ENCODE results near the gene VEGFA.

Gene VEGFA

DNA sequence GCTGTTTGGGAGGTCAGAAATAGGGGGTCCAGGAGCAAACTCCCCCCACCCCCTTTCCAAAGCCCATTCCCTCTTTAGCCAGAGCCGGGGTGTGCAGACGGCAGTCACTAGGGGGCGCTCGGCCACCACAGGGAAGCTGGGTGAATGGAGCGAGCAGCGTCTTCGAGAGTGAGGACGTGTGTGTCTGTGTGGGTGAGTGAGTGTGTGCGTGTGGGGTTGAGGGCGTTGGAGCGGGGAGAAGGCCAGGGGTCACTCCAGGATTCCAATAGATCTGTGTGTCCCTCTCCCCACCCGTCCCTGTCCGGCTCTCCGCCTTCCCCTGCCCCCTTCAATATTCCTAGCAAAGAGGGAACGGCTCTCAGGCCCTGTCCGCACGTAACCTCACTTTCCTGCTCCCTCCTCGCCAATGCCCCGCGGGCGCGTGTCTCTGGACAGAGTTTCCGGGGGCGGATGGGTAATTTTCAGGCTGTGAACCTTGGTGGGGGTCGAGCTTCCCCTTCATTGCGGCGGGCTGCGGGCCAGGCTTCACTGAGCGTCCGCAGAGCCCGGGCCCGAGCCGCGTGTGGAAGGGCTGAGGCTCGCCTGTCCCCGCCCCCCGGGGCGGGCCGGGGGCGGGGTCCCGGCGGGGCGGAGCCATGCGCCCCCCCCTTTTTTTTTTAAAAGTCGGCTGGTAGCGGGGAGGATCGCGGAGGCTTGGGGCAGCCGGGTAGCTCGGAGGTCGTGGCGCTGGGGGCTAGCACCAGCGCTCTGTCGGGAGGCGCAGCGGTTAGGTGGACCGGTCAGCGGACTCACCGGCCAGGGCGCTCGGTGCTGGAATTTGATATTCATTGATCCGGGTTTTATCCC lies at the start of gene VEGFA:
Gene VEGFA (plus strand): TSS at position 686 of the 846 bp plus-strand sequence.
- peak; percentile 84 for DNase-seq (ENCODE audit: low read depth)

DNA sequence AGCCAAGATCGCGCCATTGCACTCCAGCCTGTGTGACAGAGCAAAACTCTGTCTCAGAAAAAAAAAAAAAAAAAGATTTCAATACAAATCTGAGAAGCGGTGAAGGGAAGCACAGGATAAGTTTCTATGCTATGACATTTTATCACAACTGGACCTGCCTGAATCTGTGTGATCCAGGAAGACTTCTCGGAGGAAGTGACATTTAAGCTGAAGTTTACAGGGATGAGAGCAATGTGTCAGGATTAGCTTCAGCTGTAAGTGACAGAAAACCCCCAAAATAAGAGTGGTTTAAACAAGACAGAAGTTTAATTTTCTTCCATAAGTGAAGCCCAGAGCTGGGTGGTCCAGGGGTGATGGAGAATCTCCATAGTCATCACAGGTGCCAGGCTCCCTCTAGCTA lies 49.0 kb upstream of the VEGFA start:
- no peak for DNase-seq (ENCODE audit: low read depth)

DNA sequence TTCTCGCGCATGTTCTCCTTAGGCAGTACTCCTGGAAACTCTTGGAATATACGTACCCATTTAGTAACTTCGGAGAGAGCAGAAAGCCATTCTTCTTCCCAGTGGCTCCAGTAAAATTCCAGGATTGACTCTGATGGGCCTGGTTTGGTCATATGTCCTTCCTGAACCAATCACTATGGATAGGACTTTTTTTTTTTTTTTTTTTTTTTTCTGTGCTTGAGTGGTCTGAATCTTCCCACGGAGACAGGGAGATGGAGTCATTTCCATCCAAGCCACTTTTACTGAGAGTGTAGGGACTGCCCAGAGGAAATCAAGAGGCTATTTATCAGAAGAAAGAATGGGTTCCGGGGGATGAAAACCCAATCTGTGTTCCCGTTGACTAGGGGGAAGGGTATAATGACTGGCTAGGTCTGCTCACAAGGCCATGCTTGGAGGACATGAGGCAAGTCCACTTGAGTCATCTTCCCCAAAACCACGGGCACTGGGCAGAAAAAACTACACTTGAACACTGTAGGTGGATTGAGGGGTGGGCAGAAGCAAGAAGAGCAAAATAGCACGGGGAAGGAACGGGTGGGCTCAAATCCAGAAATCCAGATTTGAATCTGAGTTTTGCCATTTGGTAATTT lies 47.0 kb upstream of the VEGFA start:
- no peak for DNase-seq (ENCODE audit: low read depth)

DNA sequence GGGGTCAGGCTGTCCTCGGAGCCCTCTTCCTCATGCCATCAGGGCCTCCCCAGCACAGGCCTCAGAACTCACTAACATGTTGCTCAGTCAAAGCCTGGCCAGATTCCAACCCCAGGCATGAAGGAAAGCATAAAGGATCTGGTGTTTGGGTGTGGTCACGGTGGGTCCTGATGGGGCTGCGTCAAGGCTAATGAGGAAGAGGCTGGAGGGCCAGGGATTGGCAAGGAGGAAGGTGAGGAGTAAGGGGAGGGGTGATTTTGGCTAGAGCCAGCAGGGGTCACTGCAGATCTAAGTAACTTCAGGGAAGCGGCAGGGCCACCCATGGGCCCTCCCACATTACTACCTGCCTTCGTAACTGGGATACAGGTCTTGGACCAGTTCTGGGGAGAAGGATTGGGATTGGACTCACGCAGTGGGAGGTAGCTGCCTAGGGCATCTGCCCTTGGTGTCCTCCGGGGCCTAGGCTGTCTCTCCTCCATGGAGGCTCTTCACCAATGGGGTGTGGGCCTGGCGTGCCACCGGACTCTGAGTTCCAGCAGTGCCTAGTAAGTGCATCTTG lies 46.2 kb upstream of the VEGFA start:
- DNase-seq (ENCODE audit: low read depth): peak; percentile 52

DNA sequence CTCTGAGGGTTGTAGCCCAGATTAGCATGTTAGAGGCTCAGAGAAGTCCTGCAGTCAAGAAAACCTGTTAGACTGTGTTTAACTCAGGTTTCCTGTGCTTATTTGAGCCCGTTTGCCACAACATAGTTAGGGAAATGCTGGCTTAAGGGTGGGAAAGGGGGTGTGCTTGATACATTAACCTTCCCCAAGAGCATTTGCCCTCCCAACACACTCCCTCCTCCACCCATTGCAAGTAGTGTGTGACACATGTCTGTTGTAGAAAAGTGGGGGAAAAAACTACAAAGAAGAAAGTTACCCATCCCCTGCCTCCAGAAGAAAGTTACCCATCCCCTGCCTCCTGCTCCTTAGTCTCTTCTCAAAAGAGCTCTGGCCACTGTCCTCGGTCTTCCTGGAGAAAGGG lies 45.7 kb upstream of the VEGFA start:
- DNase-seq (ENCODE audit: low read depth): no peak

DNA sequence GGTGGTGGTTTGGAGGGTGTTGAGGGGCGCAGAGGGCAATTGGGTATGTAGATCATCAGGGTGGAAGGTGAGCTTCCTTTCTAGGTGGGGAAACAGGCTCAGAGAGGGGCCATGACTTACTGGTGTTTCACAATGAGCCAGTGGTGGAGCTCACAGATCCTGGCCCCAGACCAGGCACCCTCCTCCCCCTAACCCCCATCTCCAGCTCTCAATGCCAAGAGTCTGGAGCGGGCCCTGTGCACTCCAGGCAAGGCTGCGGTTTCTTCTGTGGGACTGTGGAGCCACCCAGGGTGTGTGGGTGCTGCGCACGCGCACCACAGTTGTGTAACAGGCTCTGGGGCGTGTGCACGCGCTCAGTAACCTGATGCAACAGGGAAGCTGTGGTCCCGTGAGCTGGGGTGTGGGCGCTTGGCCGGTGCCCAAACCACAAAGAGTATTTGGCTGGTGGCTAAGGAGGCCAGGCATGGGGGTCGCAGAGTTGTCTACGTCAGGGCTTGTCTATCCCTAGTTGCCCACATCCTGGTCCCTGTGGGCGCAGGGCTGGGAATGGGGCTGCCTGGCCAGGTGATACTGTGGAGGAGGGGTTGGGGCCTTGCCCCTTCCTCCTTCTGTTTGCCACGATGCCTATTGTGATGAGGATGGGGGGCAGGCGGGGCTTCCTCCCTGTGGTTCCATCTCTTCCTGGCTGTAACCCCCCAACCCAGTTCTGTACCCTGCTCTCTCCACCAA lies 44.9 kb upstream of the VEGFA start:
- DNase-seq (ENCODE audit: low read depth): peak; percentile 74

DNA sequence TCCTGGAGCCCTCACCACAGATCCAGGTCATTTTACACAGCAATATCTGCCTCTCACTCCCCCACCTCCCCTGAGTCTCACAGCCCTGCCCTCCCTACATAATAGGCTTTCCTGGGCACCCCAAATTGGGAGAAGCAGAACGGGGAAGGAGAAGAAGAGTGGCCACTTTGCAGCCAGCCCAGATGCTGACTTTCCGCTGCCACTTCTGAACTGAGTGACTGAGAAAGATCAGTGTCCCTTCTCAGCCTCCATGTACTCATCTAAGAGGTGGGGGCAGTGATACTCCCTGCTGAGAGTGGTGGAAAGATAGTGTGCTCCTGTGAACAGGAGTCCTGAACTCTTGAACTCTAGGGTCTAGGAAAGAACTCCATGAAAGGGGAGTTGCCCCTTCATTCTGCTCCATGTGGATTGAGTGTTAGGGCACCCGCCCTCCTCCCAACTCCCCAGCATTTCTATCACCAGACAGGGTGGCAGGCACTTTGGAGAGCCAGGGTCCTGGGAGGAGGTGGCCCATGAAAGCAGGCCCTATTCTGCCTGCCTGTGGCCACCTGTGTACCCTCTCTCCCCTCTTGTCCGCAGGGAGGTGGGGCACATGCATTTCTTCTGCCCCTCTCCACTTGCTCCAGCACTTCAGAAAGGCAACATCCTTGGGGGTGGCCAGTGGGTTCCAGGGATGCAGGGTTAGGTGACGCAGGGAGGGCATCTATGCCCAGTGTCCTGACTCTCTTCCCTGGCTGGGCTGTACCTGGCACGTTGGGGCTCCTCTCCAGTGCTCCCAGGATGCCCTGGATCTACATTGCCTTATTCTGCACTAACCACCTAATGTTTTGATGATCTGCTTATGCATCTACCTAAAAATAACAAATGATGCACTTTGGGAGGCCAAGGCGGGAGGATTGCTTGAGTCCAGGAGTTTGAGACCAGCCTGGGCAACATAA lies 44.1 kb upstream of the VEGFA start:
- DNase-seq (ENCODE audit: low read depth): no peak

DNA sequence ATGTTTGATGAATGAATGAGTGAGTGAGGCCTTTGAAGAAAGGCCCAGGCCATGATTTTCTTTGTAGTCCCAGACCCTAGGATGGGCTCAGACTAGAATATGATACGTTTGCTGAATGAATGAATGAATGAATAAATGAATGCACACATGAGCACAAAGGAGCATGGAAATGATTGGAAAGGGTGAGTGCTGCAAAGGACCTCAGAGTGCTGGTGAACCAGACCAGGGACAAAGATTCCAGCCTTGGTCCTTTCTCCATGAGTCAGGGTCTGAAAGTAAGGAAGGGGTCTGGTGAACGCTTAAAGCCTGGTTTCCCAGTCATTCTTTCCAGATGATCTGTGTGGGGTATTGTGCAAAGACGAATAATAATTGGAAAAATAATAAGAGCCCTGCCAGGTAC lies 42.4 kb upstream of the VEGFA start:
- no peak for DNase-seq (ENCODE audit: low read depth)

DNA sequence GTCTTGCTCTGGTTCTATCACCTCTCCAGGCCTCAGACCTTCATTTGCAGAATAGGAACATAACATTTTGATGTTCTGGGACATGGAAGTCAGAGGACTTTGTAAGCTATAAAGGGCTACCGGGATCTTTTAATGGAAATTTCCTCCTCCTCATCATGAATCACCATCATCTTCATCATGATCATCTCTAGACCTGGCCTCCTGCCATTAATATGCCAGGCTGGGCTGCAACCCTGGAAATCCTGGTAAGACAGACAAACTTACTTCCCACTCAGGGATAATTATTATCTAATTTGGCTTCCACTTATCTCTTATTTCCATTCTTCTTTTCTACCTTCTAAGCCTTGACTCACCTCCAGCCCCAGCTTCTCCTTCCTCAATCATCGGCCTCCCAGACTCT lies 41.4 kb upstream of the VEGFA start:
- DNase-seq (ENCODE audit: low read depth): no peak

DNA sequence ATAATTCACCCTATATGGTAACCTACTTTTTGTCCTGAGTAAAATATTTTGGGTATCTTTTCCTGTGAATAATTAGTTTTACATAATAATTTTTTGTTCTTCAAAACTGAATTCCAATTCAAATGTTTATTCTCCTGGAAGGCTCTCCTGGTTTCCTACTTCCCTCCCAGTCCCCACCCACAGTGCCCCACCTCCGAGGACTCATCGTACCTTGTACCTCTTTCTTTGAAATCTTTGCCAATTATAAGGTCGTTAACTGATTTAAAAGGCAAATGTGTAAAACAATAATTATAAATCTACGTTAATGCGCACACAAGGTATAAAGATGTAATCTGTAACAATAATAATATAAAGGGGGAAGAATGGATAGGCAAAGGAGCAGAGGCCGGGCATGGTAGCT lies 40.5 kb upstream of the VEGFA start:
- DNase-seq (ENCODE audit: low read depth): no peak

DNA sequence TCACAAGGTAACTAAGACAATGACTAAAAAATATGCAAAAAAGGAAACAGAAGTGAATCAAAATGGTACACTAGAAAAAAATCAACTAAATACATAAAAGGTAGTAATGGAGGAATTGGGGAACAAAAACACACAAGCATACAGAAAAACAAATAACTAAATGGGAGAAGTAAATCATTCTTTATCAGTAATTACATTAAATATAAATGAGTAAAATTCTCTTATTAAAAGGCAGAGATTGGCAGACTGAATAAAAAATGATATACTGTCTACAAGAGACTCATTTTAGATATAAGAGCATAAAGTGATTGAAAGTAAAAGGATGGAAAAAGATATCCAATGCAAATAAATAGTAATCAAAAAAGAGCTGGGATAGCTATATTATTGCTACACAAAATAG lies 39.4 kb upstream of the VEGFA start:
- DNase-seq (ENCODE audit: low read depth): no peak

DNA sequence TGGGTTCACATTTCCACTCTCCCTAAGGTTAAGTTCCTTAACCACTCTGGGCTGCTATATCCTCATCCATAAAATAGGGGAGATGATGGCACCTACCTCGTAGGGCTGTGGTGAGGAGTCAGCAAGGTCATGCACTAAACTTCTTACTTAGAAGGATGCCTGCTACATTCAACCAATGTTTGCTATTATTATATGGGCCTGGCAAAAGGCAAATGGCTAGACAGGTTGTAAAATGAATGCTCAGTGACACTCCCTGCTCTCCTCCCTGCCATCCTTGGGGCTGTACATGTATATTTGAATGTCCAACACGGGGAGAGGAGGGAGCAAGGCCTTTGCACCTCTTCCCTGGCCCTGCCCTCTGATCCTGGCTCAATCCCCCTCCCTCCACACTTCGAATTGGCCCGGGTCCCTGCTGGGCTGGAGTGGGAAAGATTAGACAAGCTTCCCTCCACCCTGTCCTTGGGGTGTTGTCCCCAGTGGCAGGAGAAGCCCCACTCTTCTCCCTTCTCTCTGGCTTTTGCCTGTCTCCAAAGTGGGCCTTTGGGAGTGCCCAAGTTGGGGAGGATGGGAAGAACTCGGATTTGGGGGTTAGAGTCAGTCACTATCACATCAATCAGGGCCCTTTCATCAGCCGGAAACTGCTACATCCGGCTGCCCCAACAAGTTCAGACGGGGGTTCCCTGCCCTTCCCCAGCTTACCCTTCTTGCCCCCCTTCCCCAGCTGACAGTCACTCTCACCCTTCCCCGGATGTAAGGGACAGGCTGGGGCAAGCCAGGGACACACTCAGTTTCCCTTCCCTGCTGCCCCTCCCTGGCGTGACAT lies 36.3 kb upstream of the VEGFA start:
- DNase-seq (ENCODE audit: low read depth): peak; percentile 34

DNA sequence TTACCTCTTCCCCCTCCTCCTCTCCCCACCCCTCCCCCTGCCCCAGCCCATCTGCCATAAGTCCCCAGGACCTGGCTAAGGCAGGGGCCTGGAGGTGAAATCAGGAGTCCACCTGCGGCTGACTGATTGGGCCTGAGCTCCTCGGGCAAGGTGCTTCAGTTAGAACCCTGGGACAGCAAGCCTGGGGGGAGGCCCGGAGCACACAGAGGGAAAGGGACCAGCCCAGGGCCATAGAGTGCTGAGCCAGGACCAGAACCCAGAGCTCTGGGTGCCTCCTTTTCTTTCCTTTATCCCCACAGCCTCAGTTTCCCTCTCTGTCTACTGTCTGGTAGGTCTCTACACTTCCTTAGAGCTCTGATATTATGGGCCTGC lies 35.7 kb upstream of the VEGFA start:
- DNase-seq (ENCODE audit: low read depth): no peak

DNA sequence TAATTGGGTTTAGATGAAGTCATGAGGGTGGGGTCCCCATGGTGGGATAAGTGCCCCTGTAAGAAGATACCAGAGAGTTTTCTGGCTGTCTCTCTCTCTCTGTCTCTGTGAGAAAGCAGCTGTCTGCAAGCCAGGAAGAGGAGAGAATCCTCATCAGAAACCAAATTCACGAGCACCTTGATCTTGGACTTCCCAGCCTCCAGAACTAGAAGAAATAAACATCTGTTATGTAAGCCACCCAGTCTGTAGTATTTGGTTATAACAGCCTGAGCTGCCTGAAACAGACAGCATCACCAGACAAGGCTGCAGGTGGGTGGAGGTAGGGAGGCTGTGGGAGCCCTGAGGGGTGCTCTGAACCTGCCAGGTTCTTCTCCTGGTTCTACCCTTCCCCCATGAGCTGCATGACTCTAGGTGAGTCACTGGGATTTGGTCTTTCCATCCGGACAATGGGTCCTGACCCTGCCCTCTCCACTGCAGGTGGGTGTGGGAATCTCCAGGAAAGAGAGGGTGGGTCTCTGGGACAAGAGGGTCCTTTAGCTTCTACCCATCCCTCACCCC lies 34.3 kb upstream of the VEGFA start:
- no peak for DNase-seq (ENCODE audit: low read depth)

DNA sequence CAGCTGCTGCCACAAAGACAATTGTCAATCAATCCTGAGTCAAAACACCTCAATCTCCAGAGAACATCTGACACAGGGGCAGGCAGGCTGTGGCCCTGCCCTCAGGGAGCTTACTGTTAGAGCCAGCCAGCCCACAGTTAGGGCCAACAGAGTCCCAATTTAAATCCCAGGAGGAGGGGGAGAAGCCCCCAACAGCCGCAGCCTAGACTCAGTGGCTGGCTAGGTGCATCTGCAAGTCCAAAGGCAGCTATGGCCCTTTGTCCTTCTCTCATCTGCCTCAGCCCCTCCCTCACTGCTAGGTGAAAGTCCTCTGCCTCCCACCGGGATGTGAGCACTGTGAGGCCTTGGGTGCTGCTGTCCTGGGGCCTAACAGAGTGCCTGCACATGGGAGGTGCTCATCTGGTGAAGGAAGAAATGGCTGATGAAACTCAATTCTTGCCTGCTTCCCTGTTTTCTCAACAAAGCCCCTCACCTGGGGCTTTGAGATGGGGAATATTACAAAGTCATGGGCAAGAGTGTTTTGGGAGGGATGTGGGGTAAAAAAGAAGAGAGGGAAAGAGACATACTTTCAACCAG lies 33.7 kb upstream of the VEGFA start:
- DNase-seq (ENCODE audit: low read depth): no peak

DNA sequence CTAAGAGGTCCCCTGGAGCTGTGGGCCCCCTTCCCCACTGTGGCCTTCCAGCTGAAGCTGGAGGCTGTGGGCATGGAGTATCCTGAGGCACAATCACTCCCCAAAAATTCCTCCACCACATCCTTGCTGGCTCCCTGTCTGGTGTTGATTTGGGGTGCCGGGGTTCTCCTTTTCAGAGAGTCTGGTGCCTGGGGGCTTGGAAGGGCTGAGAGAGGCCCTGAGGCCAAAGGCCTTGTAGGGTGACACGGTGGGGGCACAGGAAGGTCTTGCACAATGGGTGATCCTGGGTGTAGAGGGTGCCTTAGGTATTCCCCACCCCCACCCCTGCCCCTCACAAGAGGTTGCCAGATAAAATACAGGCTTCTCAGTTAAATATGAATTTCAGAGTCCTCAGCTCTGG lies 33.2 kb upstream of the VEGFA start:
- no peak for DNase-seq (ENCODE audit: low read depth)

DNA sequence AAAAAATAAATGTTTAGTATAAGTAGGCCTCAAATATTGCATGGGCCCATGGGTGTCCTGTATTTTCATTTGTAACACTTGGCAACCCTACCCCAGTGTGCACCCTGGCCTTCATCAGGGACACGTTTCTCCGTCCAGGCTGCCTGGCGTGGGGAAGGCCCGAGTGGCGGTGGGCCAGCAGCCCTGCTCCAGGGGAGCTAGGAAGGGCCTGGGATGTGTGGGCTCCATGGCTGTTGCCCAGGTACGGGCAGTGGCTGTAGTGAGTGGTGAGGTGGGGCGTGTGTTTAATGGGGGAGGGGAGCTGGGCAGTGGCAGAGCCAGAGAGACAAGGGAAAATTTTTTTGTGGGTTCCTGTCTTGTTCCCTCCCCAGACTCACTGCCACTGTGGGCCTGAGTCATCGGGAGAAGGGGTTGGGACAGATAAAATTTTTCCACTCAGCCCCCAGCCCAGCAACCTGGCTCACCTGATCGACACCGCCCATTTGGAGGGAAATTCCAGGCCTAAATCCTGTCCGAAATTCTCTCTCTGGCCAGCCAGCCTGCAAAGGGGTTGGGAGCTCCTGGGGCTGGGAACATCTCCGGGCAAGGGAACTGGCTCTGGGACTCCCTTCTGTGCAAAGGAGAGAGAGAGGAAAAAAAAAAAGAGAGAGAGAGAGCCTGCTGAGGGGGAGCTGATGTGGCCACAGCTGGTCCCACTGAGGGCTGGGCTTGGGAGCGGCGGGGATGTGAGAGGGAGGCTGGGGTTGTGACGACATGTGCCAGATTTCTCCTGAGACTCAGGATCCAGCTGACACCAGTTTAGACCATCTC lies 32.5 kb upstream of the VEGFA start:
- no peak for DNase-seq (ENCODE audit: low read depth)

DNA sequence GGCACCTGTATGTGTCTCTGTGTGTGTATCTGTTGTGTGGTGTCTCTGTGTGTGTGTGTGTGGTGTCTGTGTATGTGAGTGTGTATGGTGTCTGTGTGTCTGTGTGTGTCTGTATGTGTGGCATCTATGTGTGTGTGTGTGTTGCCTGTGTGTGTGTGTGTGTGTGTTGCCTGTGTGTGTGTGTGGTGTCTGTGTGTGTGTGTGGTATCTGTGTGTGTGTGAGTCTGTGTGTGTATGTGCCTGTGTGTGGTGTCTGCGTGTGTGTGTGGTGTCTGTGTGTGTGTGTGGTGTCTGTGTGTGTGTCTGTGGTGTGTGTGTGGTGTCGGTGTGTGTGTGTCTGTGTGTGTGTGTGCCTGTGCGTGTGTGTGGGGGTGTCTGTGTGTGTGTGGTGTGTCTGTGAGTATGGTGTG lies 31.7 kb upstream of the VEGFA start:
- DNase-seq (ENCODE audit: low read depth): no peak

Measured in activated T-helper 9 cell treated with anti-CD3 and anti-CD28 coated beads, Interleukin-2, amount 50 U/mL, for 16 hours (primary cell).